Measurements from ENCODE around the gene PCGF5.

DNA sequence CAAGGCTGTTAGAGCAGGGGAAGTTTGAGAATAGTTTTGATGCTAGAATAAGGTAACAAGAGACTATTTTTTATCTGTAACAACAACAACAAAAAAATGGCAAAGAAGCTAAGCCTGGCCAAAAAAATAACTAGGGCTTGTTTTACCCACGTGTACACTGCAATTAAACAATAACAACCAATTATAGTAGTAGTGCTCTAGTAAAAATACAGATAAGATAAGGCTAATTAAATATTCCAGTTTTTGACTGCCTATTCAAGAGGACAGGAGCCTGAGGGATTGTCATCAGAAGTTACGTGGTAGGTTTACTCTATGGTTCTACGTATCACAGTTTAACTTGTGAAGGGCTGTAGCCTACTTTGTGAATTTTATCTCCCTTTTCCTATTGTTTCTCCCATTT, 29.2 kb downstream of the PCGF5 start:
- no peak for TF ChIP-seq POLR2A (IDR thresholded peaks at IDR 0.05)
- TF ChIP-seq, protein P1, sequence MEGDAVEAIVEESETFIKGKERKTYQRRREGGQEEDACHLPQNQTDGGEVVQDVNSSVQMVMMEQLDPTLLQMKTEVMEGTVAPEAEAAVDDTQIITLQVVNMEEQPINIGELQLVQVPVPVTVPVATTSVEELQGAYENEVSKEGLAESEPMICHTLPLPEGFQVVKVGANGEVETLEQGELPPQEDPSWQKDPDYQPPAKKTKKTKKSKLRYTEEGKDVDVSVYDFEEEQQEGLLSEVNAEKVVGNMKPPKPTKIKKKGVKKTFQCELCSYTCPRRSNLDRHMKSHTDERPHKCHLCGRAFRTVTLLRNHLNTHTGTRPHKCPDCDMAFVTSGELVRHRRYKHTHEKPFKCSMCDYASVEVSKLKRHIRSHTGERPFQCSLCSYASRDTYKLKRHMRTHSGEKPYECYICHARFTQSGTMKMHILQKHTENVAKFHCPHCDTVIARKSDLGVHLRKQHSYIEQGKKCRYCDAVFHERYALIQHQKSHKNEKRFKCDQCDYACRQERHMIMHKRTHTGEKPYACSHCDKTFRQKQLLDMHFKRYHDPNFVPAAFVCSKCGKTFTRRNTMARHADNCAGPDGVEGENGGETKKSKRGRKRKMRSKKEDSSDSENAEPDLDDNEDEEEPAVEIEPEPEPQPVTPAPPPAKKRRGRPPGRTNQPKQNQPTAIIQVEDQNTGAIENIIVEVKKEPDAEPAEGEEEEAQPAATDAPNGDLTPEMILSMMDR (IDR thresholded peaks at IDR 0.05): no peak
